HG03135 (cell line): ENCODE results near the gene RGS1.
A peak's percentile ranks its signal among the peaks of the same experiment; 100 is the strongest.

ENCODE experiments used
- ATAC-seq: cut with Tn5 transposase; IDR thresholded peaks from one replicate; pipeline ENCODE4 v1.9.1; 2021; ENCODE audit warnings: mild to moderate bottlenecking, moderate library complexity; ENCODE audit not compliant: unreplicated experiment

Gene RGS1

DNA sequence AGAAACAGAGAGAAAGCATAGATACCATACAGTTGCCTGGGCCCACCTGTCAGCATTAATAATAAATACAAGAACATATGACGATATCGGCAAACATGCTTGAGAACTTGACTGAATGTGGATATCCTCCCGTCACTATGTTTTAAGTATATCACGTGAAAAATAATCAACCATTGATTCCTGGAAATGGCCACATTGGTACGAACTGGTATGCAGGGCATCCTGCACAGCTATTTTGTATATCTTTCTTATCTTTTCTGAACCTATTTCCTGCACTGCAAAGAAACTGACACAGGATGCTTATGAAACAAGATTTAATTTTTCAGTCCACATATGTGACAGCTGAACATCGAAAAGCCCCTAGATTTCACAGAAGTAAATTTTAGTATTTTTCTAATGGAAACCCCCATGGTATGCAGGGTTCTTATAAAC is 22.8 kb upstream of the RGS1 start:
- peak; percentile 31 for ATAC-seq

- ATAC-seq = no peak
Observed at GRCh38 chr1:192553741-192554140, 21.8 kb upstream of the RGS1 start.

- ATAC-seq = no peak
Observed at GRCh38 chr1:192554904-192555303, 20.7 kb upstream of the RGS1 start.

DNA sequence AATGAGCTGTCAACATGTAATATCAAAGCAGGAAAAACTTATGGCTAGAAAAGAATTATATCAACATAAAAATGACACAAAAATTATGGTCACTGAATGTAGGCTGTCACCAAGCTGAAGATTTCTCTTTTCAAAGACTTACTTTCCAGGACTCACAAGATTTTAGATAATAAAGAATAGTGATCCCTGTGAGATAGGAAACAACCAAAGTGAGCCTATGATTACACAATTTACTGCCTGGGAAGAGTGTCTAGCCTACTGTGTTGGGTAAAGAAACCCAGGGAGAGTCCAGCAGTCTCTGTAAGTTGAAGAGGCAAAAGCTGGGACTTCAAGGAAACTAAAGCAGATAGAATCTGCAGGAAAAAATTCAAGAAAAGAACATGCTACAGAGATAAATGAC is 20.2 kb upstream of the RGS1 start:
- ATAC-seq = no peak

DNA sequence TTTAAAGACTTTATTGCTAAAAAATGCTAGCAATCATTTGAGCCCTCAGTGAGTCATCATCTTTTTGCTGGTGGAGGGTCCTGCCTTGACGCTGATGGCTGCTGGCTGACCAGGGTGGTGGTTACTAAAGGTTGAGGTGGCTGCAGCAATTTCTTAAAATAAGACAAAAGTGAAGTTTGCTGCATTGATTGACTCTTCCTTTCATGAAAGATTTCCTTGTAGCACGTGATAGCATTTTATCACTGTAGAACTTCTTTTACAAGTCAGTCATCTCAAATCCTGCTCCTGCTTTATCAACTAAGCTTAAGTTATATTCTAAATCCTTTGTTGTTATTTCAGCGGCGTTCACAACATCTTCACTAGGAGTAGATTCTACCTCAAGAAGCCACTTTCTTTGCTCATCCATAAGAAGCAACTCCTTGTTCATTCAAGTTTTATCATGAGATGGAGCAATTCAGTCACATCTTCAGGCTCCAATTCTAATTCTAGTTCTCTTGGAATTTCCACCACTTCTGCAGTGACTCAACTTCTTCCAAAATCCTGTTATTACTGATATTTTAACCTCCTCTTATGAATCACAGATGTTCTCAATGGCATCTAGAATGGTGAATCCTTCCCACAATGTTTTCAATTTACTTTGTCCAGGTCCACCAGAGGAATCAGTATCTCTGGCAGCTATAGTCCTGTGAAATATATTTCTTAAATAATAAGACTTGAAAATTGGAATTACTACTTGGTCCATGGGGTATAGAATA is 17.6 kb upstream of the RGS1 start:
- no peak for ATAC-seq

GRCh38 chr1:192559115-192560006 is 16.2 kb upstream of the RGS1 start:
- ATAC-seq = peak; percentile 46

DNA sequence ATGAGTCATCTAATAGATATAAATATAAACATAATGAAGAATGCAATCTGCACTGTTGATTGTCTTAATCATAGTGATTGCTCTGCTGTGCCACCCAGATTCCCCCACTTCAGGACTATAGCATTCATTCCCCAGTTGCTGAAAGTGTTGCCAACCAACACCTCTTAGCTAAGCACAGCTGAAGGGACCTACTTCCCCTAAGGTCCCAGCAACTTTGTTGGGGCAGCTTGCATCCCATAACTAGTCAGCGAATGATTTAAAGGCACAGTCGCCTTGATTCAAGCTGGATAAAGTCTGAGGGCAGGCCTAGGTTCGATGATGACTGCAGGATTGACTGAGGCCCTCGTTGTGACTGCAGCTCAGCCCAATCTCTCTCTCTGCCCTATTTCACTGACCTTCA is 14.3 kb upstream of the RGS1 start:
- ATAC-seq = no peak

DNA sequence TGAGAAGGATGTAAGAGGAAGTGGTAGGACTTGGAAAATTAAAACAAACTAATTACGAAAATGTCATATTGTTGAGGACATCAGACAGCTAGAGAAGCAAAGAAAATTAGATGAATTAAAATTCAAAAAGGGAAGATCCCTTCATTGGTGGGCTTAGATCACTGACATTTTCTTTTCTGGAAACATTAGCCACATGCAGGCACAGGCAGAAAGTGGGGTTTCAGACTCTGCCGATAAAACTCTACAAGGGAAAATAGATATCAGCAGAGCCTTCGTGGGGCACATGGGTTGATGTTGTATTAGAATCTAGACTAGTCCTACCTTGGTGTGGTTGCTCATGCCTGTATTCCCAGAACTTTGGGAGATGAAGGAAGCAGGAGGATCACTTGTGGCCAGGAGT is 12.4 kb upstream of the RGS1 start:
- no peak for ATAC-seq

DNA sequence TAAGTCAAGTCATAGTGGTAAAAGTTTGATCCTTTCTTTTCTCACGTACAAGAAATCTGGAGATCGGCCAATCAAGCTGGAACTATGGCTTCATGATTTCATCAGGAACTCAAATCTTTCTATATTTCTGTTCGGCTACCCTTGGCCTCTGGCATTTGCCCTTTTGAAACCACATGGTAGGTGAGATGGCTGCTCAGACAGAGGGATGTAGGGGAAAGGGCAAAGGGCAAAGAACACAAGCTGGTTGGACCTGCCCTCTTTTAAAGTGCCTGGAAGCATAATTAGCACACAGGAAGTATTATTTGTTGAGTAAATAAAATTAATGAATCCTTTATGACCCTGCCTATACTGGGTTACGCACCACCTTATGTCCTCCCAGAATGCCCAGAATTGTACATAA is 11.5 kb upstream of the RGS1 start:
- ATAC-seq = no peak

DNA sequence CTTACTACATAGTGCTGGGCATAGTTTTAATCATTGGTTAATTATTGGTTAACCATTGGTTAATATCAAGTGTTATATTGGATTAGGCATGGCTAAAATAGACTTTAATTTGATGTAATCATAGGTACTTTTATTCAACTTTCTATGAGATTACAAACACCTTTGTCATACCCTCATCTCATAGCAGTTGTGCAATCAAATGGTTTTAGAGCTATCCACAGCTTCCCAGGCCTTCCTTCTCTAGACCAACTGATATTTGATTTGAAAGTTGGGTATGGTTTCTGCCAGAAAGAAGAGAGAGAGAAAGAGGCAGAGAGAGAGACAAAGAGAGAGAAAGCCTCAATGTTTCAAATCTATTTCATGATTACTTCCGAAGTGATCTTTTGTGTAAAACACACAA is 9.6 kb upstream of the RGS1 start:
- ATAC-seq = no peak

GRCh38 chr1:192566657-192567056 is 8.9 kb upstream of the RGS1 start:
- no peak for ATAC-seq

DNA sequence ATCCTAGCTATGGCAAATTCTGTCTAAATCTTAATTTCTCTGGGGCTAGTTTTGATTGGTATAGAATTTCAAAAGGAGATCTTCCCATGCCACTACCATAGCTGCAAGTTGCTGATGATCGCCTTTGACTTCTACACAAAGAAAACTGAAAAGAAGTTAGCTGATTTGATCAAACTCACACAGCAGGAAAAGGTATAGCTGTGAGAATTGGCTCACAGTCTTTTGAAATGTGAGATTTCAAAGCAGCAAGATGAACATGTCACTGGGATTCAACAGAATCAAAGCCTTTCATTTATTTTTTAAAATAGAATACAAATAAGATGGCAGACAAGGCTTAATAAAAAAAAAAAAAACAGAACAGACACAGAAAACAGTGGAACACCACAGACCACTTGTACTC is 7.5 kb upstream of the RGS1 start:
- no peak for ATAC-seq

GRCh38 chr1:192571668-192572067 is 3.9 kb upstream of the RGS1 start:
- no peak for ATAC-seq

GRCh38 chr1:192573499-192573898 is 2.1 kb upstream of the RGS1 start:
- ATAC-seq = no peak

DNA sequence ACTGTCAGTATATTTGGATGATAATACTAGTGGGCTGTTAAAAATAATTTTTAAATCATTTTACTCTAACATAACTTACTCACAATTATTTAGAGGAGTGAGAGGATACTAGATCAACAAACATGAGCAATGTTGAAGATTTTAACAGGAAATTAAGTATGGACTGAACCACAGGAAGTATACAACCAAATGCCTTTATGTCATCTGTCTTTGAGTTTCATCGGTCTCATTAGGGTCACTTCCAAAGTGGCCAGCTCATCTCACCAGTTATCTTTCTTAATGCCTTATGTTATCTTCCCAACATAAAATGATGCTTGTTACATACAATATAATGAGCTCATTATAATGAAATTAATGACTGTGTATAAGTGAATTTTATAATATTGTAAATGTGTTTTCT is 1.5 kb upstream of the RGS1 start:
- no peak for ATAC-seq

GRCh38 chr1:192576190-192577144 is 894 bp downstream of the RGS1 start:
- no peak for ATAC-seq

DNA sequence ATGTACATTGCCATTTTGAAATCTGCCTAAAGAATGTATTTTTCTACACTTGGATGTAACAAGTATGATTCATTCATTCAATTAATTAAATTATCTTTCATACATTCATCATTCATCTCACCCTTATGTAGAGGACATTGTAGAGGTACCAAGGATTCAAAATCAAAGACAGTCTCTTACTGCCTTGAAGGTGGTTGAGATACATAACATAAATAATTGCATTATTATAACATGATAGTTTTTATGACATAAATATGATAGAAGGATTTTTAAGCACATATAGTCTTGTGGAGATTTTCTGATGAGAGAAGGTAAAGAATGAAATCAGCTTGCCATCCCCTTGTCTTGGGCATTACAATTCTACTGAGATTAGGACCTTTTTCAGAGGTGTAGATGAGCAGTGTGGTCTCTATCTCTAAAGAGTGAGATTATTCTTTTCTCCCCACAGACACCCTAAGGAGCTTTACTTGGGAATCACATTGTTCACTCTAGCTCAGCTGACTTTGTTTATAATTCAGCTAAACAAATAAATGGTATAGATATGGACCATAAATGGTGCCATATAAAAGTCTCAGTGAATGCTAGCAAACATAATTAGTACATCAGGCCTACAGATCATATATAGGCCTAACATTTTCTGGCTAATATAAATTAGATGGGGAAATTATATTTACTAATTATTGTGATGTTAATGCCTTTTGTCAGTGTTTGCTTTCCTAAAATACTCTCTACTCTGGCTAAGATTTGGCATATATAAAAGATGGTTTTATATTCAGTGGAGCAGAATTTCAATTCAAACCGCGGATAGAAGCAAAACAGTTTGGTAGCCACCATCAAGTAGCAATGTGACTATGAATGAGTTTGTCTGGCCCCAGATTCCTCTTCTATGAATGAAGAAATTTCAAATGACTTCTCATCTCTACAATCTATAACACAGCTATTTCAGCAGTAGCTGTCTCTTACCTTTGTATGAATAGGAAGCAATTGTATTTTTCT is 1.9 kb downstream of the RGS1 start:
- ATAC-seq = no peak

DNA sequence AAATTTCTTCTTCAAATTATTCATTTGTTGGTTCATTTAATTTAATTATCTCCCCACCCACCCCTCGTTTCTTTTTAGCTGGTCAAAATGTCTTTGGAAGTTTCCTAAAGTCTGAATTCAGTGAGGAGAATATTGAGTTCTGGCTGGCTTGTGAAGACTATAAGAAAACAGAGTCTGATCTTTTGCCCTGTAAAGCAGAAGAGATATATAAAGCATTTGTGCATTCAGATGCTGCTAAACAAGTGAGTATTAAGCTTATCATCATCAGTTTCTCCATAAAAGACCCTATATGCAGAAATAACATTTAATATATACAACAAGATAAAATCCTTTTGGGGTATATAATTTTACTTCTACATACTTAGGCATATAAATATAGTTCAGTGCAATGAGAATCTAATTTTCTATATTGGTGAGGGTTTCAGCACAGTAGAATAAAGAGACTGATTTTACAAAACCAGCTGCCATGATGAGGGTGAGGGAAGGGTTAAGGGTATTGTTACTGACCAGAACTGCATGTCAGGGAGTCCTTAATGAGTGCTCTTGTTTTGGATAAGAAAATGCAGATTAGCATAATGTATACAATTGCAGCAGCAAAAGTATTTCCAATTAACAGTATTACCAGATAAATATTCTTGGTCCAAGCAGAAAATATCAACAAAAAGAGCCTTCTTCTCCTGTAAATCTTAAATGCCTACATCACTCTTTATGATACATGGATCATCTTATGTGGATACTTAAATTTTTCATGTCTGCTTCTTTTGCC is 2.8 kb downstream of the RGS1 start:
- no peak for ATAC-seq
